NOMO-1 (cell line): ENCODE data around the gene MATN1.

Experiments
- DNase-seq, 2 experiments: peaks; one replicate each; lab custom pipeline; 2025; ENCODE audit not compliant: unreplicated experiment in 2 of 2; lab: John Stamatoyannopoulos, UW

Gene MATN1

DNA sequence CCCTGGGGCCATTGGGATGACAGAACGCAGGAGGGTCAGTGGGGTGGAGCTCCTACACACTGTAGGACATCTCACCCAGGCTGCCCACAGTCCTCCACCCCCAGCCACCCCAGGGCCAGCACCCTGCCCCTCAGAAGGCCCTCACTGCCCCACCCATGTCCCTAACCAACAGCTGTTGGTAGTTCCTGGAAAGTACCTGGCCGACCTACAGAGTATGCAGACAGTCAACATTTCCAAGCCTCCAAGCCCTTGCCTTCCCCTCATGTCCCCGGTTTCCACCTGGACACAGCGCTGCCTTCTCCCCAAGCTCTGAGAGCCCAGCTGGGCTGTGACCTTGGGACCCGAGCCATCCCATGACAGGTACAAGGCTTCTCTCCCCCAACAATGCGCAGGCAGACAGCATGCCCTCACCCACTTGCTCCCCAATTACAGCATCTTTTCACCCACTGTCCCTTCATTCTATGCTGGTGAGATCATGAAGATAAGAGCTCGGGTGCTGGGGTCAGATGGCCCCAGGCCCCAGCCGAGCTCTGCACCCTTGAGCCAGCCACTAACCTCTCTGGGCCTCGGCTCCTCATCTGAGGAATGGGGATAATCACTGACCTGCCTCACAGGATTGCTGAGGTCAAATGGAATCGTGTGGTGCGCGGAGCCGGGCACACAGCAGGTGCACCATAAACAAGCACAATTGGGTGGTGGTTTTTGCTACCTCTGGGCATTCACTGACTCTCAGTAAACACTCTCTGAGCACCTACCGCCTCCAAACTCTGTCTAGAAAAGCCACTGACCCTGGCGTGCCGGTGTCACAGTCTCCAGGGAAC lies 23.0 kb upstream of the MATN1 start:
- DNase-seq, result no peak

DNA sequence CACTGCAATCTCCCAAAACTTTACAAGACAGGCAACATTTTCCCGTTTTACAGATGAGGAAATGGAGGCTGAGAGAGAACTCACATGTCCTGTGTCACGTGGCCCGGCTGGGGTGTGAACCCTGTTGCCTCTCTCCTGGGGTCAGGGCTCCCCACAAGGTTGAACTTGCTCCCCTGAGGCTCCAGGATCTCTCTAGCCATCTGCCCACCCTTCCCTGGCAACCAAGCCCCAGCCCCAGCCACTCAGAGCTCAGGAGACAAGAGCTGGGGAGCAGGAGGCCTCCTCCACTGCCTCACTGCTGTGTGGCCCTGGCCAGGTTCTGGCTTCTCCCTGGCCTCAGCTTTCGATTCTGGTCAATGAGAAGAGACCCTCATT lies 22.4 kb upstream of the MATN1 start:
- DNase-seq, result no peak

GRCh38 chr1:30745156-30745833 lies 21.9 kb upstream of the MATN1 start:
- DNase-seq, result no peak

DNA sequence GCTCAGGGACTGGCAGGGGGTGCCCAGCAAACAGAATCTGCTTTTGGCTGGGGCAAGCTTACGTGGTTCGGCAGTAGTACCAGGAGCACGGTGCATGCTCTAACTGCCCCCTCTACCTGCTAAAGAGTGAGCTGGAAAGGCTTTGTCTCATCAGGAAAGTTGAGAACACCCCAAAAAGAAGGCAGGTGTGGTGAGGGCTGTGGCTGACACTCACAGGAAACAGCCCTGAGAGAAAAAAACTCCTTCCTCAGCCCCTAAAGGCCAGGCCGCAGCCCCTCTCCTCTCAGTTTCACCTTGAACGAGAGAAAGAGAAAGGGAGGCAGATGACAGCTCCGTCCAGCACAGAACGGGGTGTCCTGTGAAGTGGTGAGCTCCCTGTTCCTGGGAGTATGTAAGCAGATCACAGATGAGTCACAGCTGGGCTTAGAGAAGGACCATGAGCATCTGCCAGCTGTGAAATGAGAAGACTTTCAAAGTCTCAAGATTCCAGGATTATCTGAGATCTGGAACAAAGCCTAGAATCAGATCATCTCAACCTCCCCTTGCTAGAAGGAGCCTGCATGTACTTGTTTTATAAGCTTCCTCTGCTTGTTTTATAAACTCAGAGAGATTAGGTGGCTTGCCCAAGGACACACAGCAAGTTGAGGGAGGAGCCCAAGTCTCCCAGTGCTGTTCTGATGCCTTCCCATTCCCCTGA lies 20.8 kb upstream of the MATN1 start:
- DNase-seq, result no peak

- peak; percentile 70 to 91 for DNase-seq
Observed at GRCh38 chr1:30743584-30744059, 20.2 kb upstream of the MATN1 start.

DNA sequence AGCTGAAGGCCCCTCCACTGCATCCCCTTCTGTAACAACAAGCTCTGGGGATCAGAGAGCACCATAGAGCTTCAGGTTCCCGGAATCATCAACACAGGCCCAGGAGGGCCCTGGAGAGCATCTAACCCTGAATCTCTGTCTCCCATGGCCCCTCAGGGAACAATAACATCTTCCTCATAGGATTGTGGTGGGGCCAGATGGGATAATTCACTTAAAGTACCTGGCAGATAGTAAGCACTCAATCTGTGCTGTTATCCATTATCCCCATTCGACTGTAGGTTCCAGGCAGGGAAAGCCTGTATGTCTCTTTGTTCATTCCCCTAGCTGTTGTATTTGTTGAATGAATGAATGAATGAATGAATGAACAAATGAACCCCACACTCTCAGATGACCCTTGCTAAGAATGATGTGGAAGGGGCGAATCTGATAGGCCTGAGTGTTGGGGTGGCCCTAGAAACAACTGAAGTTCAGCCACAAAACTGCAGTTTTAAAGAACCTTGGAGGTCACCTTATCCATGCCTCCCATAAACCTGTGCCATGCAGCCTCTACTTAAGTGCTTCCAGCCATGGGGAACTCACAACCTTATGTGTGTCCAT lies 19.7 kb upstream of the MATN1 start:
- no peak for DNase-seq

DNA sequence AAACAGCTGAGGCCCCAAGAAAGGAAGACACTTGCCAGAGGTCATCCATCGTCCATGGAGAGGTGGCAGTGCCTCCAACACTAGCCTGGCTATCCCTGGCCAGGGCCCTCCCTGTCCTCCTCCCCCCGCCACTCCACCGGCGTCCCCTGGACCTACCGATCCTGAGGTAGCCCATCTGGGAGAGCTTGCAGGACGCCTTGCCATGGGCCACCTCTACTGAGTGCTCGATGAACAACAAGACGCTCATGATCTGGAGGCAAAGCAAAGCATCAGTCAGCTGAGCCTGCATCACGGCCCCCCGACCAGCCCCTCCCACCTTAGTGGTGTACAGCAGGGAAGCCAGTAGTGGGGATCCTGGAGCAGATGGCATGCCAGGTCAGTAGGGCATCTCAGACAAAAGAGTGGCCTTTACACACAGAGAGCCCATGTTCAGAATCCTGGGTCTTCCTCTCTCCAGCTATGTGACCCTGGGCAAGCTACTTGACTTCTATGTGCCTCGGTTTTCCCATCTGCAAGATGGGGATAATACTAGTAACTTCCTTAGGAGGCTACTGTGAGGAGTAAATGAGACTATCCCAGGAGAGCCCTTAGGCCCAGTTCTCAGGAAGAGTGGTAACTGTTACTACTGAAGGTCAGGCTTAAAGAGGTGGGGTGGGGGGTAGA lies 19.0 kb upstream of the MATN1 start:
- DNase-seq, result no peak

DNA sequence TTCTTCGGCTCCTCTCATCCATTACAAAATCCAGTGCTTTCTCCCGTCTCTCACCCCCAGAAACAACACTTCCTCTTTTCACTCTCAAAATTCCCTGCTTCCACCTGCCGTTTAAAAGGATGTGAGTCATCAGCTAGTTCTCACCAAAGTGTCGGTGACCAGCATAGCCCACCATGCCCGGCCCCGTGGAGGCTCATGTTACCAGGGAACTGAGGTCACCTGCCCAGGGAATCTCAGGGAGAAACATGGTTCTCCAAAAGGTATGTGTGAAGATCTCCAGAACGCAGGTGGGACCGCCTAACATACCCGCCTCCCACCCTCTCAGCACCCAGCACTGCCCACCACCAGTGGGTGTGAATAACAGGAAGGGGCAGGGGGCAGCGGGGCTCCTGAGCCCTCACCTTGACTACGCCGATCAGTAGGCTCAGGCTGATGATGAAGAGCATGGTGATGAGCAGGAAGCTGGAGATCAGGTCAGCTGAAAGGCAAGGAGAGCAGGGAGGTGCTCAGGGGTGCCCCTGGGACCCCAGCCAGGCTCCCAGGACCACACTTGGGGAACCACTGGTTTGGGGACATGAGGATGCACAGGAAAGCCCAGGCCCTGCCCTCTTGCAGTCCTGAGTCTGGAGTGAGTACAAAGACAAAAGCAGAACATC lies 18.0 kb upstream of the MATN1 start:
- peak; percentile 23 to 25 for DNase-seq

DNA sequence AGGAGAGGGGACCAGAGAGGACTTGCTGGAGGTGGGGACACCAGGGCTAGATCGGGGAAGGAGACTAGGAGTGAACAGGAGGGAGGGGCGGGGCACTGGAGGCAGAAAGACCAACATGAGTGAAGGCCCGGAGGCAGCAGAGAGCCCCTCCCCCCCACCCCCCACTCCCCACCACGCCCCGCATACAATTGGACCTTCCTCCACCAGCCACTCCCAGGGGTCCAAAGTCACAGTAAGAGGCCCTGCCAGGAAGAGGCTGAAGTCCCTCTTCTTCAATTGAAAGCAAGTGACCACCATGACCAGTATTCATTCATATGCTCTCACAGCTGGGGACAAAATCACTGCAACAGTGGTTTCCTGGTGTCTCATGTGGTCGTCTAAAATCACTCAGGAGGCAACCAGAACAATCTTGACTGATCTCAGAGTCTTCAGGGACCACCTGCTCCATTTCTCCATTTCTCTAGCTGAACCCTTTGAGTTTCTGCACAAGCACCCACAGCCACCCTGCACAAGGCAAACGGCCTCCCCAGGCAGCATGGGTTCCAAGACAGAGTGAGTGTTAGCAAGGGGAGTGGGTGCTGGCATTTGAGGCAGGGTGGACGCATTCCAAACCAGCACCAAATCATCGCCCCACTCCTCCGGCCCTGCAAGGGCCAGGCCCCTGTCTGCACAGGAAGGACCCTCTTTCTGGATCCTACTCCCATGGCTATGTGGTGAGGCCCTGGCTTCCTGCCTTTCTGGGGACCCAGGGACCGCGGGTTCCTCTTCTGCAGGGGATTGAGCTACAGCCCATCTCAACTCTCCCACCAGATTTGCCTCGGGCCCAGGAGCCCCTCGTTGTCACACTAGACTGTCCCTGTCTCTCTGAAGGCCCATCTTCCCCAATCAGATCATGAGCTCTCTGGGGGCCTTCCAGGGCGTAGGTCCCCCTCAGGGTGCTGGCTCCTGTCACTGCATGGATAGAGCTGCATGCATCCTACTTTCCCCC lies 17.2 kb upstream of the MATN1 start:
- no peak for DNase-seq

GRCh38 chr1:30739601-30740000 lies 16.2 kb upstream of the MATN1 start:
- no peak for DNase-seq

DNA sequence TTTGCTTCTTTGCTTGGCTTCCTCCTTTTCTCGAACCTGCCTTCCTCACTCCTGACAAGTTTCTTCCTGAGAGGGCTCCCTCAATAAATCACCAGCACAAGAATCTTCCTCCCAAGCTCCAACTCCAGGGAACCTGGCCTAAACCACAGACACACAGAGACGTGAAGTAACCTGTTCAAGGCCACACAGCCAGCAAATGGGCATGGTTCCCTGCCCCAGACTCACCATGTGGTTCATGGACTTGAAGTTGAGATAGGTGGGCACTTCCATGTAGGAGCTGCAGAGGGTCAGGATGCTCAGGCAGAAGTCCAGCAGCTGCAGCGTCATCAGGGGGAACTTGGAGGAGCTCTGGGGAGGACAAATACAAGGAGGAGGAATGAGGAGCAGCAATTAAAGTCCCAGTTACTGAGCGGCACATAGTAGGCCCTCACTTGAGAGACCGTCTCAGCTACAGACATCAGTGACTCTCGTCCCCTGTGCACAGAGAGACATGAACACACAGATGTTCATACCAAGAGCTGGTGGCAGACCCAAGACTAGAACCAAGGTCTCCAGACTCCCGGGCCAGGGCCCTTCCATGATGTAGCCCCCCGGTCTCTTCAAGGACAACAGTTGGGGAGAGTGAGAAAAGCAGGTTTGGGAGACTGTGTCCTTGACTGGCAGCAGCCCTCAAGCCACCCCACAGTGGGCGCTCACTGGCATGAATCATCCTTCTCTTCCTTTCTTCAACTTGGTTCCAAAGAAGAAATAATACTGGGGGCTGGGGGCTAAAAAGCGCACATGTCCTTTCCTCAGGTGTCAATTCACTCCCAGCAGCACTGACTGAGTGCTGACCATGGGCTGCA lies 15.6 kb upstream of the MATN1 start:
- no peak for DNase-seq

GRCh38 chr1:30738040-30738714 lies 14.8 kb upstream of the MATN1 start:
- DNase-seq, result no peak

DNA sequence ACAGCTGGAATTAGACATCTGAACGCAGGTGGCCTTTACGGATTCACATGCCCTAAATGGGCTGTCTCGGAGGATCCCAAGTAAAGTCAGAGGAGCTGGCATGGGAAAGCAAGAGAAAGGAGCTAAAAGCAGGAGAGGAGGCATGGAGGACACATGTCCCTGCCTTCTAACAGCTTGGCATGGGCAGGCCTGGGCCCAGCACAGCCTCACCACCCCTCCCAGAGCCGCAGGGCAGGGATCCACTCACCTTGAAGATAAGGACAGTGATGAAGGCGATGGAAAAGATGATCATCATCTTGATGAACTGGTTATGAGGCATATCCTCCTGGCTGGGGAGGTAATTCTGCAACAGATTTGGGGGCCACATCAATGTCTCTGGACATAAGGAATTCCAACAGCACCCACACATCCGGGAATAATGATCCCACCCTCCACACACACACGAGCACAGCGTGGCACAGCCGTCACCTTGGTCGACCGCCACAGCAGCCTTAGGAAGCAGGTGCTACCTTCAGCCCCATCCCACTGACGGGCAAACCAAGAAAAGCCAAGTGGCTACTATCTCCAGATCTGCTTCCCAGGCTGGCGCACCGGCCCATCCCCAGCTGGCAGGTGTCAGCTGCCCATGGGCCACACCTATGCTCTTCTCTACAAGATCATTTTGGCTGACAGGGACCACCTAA lies 14.1 kb upstream of the MATN1 start:
- DNase-seq, result no peak

- DNase-seq, result no peak
Observed at GRCh38 chr1:30735668-30736498, 12.5 kb upstream of the MATN1 start.

GRCh38 chr1:30735124-30735523 lies 11.7 kb upstream of the MATN1 start:
- no peak for DNase-seq

DNA sequence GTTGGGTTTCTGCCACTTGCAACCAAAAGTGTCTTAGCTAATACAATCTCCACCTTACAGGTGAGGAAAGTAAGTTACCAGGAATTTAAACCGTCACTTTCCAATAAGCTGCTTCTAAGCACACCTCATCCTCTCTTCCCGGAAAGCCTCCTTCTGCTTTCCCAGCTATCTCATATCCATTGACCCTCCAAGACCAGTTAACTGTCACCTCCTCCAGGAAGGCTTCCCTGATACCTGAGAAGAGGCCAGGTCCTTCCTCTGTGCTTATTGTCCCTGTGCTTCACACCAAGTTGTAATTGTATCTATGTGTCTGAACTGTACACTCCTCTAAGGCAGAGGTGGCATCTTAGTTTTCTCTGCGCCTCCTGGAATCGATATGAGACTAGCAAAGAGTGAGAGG lies 11.2 kb upstream of the MATN1 start:
- no peak for DNase-seq
